ELR (cell line): ENCODE results near the gene DHTKD1.

Source experiments
- DNase-seq: peaks from one replicate; pipeline ENCODE4 v3.0.0-alpha.2; 2015; ENCODE audit warnings: low read depth

The DHTKD1 gene

GRCh38 chr10:12068449-12069269, at the start of gene DHTKD1:
TSS of gene DHTKD1 (plus strand) at chr10:12068954. CDS start at chr10:12069034, 80 bp downstream.
- DNase-seq = peak; percentile 98

- DNase-seq = no peak
Observed at GRCh38 chr10:12019283-12019971, 49.3 kb upstream of the DHTKD1 start.

- no peak for DNase-seq
Observed at GRCh38 chr10:12020574-12020973, 48.2 kb upstream of the DHTKD1 start.

- DNase-seq = no peak
Observed at GRCh38 chr10:12022580-12023257, 46.0 kb upstream of the DHTKD1 start.

- no peak for DNase-seq
Observed at GRCh38 chr10:12025591-12025990, 43.2 kb upstream of the DHTKD1 start.

- DNase-seq = no peak
Observed at GRCh38 chr10:12027539-12027938, 41.2 kb upstream of the DHTKD1 start.

GRCh38 chr10:12031404-12031803, 37.4 kb upstream of the DHTKD1 start:
- DNase-seq = no peak

GRCh38 chr10:12036073-12036655, 32.6 kb upstream of the DHTKD1 start:
- no peak for DNase-seq

GRCh38 chr10:12041766-12042408, 26.9 kb upstream of the DHTKD1 start:
- DNase-seq = peak; percentile 55

- DNase-seq = peak; percentile 56
Observed at GRCh38 chr10:12042409-12042796, 26.4 kb upstream of the DHTKD1 start.

GRCh38 chr10:12042797-12043651, 25.7 kb upstream of the DHTKD1 start, which contains the start of gene UPF2:
TSS of gene UPF2 (minus strand) at chr10:12042809. CDS start at chr10:12035423, 7,386 bp downstream.
- DNase-seq = peak; percentile 99

- no peak for DNase-seq
Observed at GRCh38 chr10:12045596-12045995, 23.2 kb upstream of the DHTKD1 start.

- no peak for DNase-seq
Observed at GRCh38 chr10:12048547-12048946, 20.2 kb upstream of the DHTKD1 start.

GRCh38 chr10:12050528-12050927, 18.2 kb upstream of the DHTKD1 start:
- no peak for DNase-seq

GRCh38 chr10:12051241-12051640, 17.5 kb upstream of the DHTKD1 start:
- no peak for DNase-seq

GRCh38 chr10:12055732-12056131, 13.0 kb upstream of the DHTKD1 start:
- no peak for DNase-seq

GRCh38 chr10:12056748-12057147, 12.0 kb upstream of the DHTKD1 start:
- no peak for DNase-seq

GRCh38 chr10:12061124-12061523, 7.6 kb upstream of the DHTKD1 start:
- no peak for DNase-seq

GRCh38 chr10:12062754-12063482, 5.8 kb upstream of the DHTKD1 start:
- DNase-seq = no peak

- no peak for DNase-seq
Observed at GRCh38 chr10:12063483-12063818, 5.3 kb upstream of the DHTKD1 start.
